HG02884 (cell line): ENCODE results near the gene UBTD1.
"Not testable (repeated sequence)": the region's sequence is repeated elsewhere in the genome, so short reads cannot be mapped to it uniquely, and the experiment has no call there.

Experiments
- ATAC-seq: cut with Tn5 transposase; IDR thresholded peaks from one replicate; pipeline ENCODE4 v1.9.1; 2021; ENCODE audit warnings: mild to moderate bottlenecking, moderate library complexity; ENCODE audit not compliant: unreplicated experiment

UBTD1 gene

GRCh38 chr10:97537186-97537869 lies 38.6 kb downstream of the UBTD1 start:
- no peak for ATAC-seq

- ATAC-seq, result no peak
These were observed 39.7 kb downstream of the UBTD1 start for GRCh38 chr10:97538411-97538810.

- no peak for ATAC-seq
These were observed 40.1 kb downstream of the UBTD1 start for GRCh38 chr10:97538839-97539238.

GRCh38 chr10:97539523-97540200 lies 40.9 kb downstream of the UBTD1 start:
- ATAC-seq, result no peak

GRCh38 chr10:97540669-97541500 lies 42.2 kb downstream of the UBTD1 start:
- no peak for ATAC-seq

GRCh38 chr10:97542169-97543024 lies 43.7 kb downstream of the UBTD1 start:
- no peak for ATAC-seq

- ATAC-seq, result no peak
These were observed 44.4 kb downstream of the UBTD1 start for GRCh38 chr10:97543025-97543546.

GRCh38 chr10:97546456-97547270 lies 47.9 kb downstream of the UBTD1 start:
- no peak for ATAC-seq

- ATAC-seq, result no peak
These were observed 48.5 kb downstream of the UBTD1 start for GRCh38 chr10:97547271-97547600.

GRCh38 chr10:97547962-97548361 lies 49.2 kb downstream of the UBTD1 start:
- ATAC-seq, result no peak

GRCh38 chr10:97548828-97549455 lies 50.2 kb downstream of the UBTD1 start:
- ATAC-seq, result no peak

GRCh38 chr10:97549587-97550322 lies 51.0 kb downstream of the UBTD1 start:
- no peak for ATAC-seq

- ATAC-seq, result no peak
These were observed 51.8 kb downstream of the UBTD1 start for GRCh38 chr10:97550336-97551149.

GRCh38 chr10:97551271-97551670 lies 52.5 kb downstream of the UBTD1 start:
- no peak for ATAC-seq

- no peak for ATAC-seq
These were observed 54.9 kb downstream of the UBTD1 start for GRCh38 chr10:97553575-97554031.

- not testable (repeated sequence) for ATAC-seq
These were observed 55.6 kb downstream of the UBTD1 start for GRCh38 chr10:97554336-97554735.

- not testable (repeated sequence) for ATAC-seq
These were observed 56.8 kb downstream of the UBTD1 start for GRCh38 chr10:97555541-97555940.
